Peyer's patch (tissue), 4 donors: ENCODE data around the gene PLEKHA7. TPM values are rescaled to one million over a fixed set of nuclear protein-coding genes. Genes with fewer than 3 reads are reported as not detected.

Source experiments
- DNase-seq, 3 donors: peaks; one replicate each; pipeline ENCODE4 v3.0.0-alpha.2; 2017 to 2019
- H3K27ac ChIP-seq, 4 donors: fragments of 200-600 bp; sonication (generic); one replicate each; pipeline ENCODE4 v1.5.1; 2016 to 2019
- H3K27me3 ChIP-seq, 2 donors: fragments of 200-600 bp; sonication (generic); one replicate each; pipeline ENCODE4 v1.5.1; 2019
- H3K36me3 ChIP-seq, 3 donors: fragments of 200-600 bp; sonication (generic); one replicate each; pipeline ENCODE4 v1.5.1; 2016 to 2019
- H3K4me1 ChIP-seq, 4 donors: fragments of 200-600 bp; sonication (generic); one replicate each; pipeline ENCODE4 v1.5.1; 2016 to 2019
- H3K4me3 ChIP-seq, 4 donors: fragments of 200-600 bp; sonication (generic); 1 replicate in 3 of 4; 2 replicates in 1 of 4; pipeline ENCODE4 v1.5.1; 2016 to 2019; ENCODE audit warnings: mild to moderate bottlenecking in 1 of 4
- H3K9me3 ChIP-seq, 4 donors: fragments of 200-600 bp; sonication (generic); one replicate each; pipeline ENCODE4 v1.5.1; 2016 to 2019; ENCODE audit warnings: mild to moderate bottlenecking in 1 of 4
- POLR2A ChIP-seq, 2 donors: fragments of 450-650 bp; IDR thresholded peaks; one replicate each; pipeline ENCODE4 v1.5.1; 2017; ENCODE audit warnings: antibody characterized with exemption in 2 of 2, mild to moderate bottlenecking in 2 of 2, moderate library complexity in 2 of 2
- total RNA-seq, 4 donors: library from RNA; depleted of rRNA; stranded (reverse); fragments of >200 nt; gene quantifications; one replicate each; pipeline ENCODE4 v1.1.0, GENCODE V29; 2016
- TF ChIP-seq, protein P1 (sequence below), 6 experiments: fragments of 450-650 bp in 4 of 6; fragments of 200-600 bp in 2 of 6; sonication (generic) in 1 of 6; IDR thresholded peaks; one replicate each; pipeline ENCODE4 v1.5.1; 2017 to 2019; ENCODE audit warnings: antibody characterized with exemption in 6 of 6, mild to moderate bottlenecking in 3 of 6, moderate library complexity in 1 of 6

The PLEKHA7 gene
- total RNA-seq, 4 donors from 2014 or later = 129 to 211 (median 176) TPM

GRCh38 chr11:16993495-16993894, 20.7 kb downstream of the PLEKHA7 start:
- H3K4me1 ChIP-seq = peaks cover 0 to 59% (median 3%) of the 10 kb centered on the region in 4 donors
- H3K36me3 ChIP-seq = peaks cover 0 to 5% (median 0%) of the 10 kb centered on the region in 3 donors
- H3K9me3 ChIP-seq = no peaks in the 10 kb centered on the region
- no peaks in the 10 kb centered on the region for H3K27me3 ChIP-seq
- TF ChIP-seq, protein P1, sequence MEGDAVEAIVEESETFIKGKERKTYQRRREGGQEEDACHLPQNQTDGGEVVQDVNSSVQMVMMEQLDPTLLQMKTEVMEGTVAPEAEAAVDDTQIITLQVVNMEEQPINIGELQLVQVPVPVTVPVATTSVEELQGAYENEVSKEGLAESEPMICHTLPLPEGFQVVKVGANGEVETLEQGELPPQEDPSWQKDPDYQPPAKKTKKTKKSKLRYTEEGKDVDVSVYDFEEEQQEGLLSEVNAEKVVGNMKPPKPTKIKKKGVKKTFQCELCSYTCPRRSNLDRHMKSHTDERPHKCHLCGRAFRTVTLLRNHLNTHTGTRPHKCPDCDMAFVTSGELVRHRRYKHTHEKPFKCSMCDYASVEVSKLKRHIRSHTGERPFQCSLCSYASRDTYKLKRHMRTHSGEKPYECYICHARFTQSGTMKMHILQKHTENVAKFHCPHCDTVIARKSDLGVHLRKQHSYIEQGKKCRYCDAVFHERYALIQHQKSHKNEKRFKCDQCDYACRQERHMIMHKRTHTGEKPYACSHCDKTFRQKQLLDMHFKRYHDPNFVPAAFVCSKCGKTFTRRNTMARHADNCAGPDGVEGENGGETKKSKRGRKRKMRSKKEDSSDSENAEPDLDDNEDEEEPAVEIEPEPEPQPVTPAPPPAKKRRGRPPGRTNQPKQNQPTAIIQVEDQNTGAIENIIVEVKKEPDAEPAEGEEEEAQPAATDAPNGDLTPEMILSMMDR (IDR thresholded peaks at IDR 0.05) = no peak
- no peak for TF ChIP-seq POLR2A (IDR thresholded peaks at IDR 0.05)
- H3K4me3 ChIP-seq = no peak overlapping the region
- H3K27ac ChIP-seq = peak overlapping the region in 2 of 4 donors; percentile 49 to 94
- DNase-seq = no peak

DNA sequence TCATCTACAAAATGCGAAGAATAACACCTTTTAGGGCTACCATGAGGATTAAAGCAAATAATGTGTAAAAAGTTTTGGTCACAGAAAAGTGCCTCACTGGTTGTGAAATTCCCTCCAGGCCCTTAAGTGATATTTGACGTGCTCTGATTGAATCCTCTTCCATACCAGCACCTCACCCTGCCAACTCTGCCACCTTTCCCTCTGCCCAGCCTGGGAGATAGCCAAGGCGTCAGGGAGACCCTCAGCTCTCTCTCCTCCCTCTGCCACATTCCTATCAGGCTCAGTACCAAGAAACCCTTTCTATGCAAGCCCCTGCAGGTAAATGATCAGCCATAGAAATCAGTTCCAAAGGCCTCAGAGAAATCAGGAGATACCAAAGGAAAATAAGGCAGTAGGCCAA, 21.4 kb downstream of the PLEKHA7 start:
- TF ChIP-seq, protein P1 (IDR thresholded peaks at IDR 0.05) = no peak
- TF ChIP-seq POLR2A (IDR thresholded peaks at IDR 0.05) = no peak
- Histone ChIP-seq H3K4me1 (peaks cover 0 to 66% (median 3%) of the 10 kb centered on the region in 4 donors), H3K27ac (peak overlapping the region in 2 of 4 donors; percentile 49 to 94), H3K9me3 (no peaks in the 10 kb centered on the region), H3K27me3 (no peaks in the 10 kb centered on the region), H3K4me3 (no peak overlapping the region), H3K36me3 (peaks cover 0 to 5% (median 0%) of the 10 kb centered on the region in 3 donors)
- DNase-seq = no peak

GRCh38 chr11:16989554-16989953, 24.7 kb downstream of the PLEKHA7 start:
- Histone ChIP-seq H3K4me3 (no peak overlapping the region), H3K36me3 (peaks cover 0 to 5% (median 0%) of the 10 kb centered on the region in 3 donors), H3K4me1 (peaks cover 0 to 60% (median 6%) of the 10 kb centered on the region in 4 donors), H3K9me3 (no peaks in the 10 kb centered on the region), H3K27ac (peak overlapping the region in 2 of 4 donors; percentile 87 to 97), H3K27me3 (no peaks in the 10 kb centered on the region)
- peak in 2 of 3 donors; percentile 70 to 79 for DNase-seq
- TF ChIP-seq, protein P1 (IDR thresholded peaks at IDR 0.05) = no peak

DNA sequence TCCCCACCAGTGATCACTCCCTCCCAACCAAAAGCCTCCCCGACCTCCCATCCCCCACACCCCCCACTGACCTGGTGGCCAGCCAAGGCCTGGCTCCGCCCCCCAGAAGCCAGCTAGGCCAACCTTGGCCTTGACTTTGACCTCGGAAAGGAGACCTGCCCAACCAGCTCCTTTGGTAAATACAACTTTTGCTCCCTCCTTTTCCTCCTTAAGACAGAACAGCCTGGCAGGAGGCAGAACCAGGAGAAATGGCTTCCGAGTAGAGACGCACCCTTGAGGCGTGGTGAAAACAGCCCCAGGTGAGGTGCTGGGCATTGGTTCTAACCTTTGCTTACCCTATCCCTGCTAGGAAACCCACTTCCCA, 27.0 kb downstream of the PLEKHA7 start:
- TF ChIP-seq, protein P1 (IDR thresholded peaks at IDR 0.05) = no peak
- peak; percentile 30 to 73 for TF ChIP-seq POLR2A (IDR thresholded peaks at IDR 0.05)

GRCh38 chr11:16986434-16987204, 27.6 kb downstream of the PLEKHA7 start:
- Histone ChIP-seq H3K4me1 (peaks cover 0 to 66% (median 6%) of the 10 kb centered on the region in 4 donors), H3K36me3 (no peaks in the 10 kb centered on the region)

More for the DNA sequence above, 27.0 kb downstream of the PLEKHA7 start:
- DNase-seq = peak in 2 of 3 donors; percentile 81 to 87
- H3K4me1 ChIP-seq = peaks cover 0 to 67% (median 6%) of the 10 kb centered on the region in 4 donors
- H3K36me3 ChIP-seq = peaks cover 0 to 5% (median 0%) of the 10 kb centered on the region in 3 donors
- H3K27me3 ChIP-seq = no peaks in the 10 kb centered on the region
- no peaks in the 10 kb centered on the region for H3K9me3 ChIP-seq
- H3K27ac ChIP-seq = peak overlapping the region in 3 of 4 donors; percentile 68 to 97 (median 87)
- H3K4me3 ChIP-seq = peak overlapping the region in 2 of 4 donors; percentile 12 to 32

More at GRCh38 chr11:16986434-16987204, 27.6 kb downstream of the PLEKHA7 start:
- H3K9me3 ChIP-seq = no peaks in the 10 kb centered on the region
- H3K27ac ChIP-seq = peak overlapping the region; percentile 14 to 97 (median 78)
- DNase-seq = peak; percentile 50 to 94 (median 88)
- H3K27me3 ChIP-seq = no peaks in the 10 kb centered on the region
- H3K4me3 ChIP-seq = peak overlapping the region in 2 of 4 donors; percentile 3 to 8
- no peak for TF ChIP-seq POLR2A (IDR thresholded peaks at IDR 0.05)
- TF ChIP-seq, protein P1 (IDR thresholded peaks at IDR 0.05) = peak in 3 of 6 experiments; percentile 38 to 43 (median 42)
